OCI-LY3 (cell line): Measurements from ENCODE around the gene KRTAP5-4.
"Not testable (repeated sequence)": the region's sequence is repeated elsewhere in the genome, so short reads cannot be mapped to it uniquely, and the experiment has no call there.

Experiments
- CTCF ChIP-seq: fragments of 200-600, 300-600 bp; sonication (generic); IDR thresholded peaks from 2 replicates; pipeline ENCODE4 v1.5.1; 2014; ENCODE audit warnings: antibody characterized with exemption, low read length, low read depth
- EZH2phosphoT487 ChIP-seq: fragments of 200-600 bp; shearing (Covaris generic); IDR thresholded peaks from 2 replicates; pipeline ENCODE4 v1.6.1; 2018; ENCODE audit warnings: antibody characterized with exemption, mixed run types, low read depth

DNA sequence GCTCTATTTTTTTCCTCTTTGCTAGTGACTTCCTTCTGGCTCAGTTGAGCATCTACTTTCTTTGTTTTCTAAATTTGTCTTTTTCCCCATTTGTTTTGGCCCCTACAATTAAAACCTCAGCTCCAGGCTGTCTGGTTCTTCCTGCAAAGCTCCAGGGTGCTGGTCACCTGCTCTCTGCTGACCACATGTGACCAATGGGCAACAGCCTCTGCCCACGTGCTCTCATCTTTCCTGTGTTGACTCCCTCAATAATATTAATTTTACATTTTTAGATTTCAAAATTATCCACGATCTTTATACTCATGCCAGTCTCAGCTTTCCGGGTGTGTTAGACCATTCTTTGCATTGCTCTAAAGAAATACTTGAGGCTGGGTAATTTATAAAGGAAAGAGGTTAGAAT is 23.5 kb downstream of the KRTAP5-4 start:
- not testable (repeated sequence) for TF ChIP-seq CTCF, EZH2phosphoT487
